Measurements from ENCODE around the gene CMTR1. TPM values are rescaled to one million over a fixed set of nuclear protein-coding genes. Genes with fewer than 3 reads are reported as not detected.

CMTR1 gene
- total RNA-seq, 1 experiment from 2014 or later = 34.8 TPM

DNA sequence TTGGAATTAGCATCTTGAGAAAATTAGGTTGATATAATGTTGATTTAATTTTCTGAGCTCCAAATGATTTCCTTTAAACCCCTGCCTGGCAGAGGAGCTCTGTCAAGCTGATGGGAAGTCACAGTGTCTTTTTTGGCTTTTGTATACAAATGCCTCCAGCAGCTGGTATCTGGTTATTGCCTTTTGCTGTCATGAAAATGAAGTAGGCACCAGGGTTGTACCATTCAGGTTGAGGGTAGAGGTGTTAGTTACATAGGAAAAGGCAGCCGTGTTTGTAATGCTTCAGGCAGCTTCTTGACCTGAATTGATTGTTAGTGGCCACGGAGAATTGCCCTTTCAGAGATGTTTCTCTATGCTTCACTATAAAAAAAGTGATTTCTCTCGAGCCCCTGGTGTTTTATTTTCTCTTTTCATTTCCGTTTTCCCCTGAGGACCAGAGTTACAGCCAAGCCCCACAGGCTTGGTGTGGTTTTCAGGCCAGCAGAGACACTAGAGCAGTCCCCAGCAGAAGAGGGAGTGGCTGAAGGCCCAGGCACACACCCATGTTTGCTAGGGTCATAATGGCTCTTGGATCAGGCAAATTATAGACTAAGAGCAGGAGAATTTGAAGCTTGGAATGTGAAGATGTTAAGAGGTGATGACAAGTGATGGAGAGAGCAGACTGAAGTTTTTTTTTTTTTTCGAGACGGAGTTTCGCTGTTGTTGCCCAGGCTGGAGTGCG is 21.6 kb downstream of the CMTR1 start:
- Histone ChIP-seq H3K27me3 (ENCODE audit: insufficient read depth, low read length) (no peaks in the 10 kb centered on the region), H4K5ac (ENCODE audit: insufficient read length, low read depth, low read length) (no peak overlapping the region), H3K4me2 (ENCODE audit: insufficient read depth, insufficient read length, low read length) (no peak overlapping the region), H3K18ac (ENCODE audit: insufficient read length, low read depth, low read length) (no peak overlapping the region), H4K8ac (replicated peaks; ENCODE audit: insufficient read length, low read depth, low read length) (no peak overlapping the region), H3K23ac (ENCODE audit: insufficient read length, low read depth, low read length) (no peak overlapping the region), H2BK5ac (ENCODE audit: insufficient read length, low read length) (no peak overlapping the region), H3K9ac (ENCODE audit: extremely low read depth, insufficient read length, low read length) (no peak overlapping the region), H3K79me2 (ENCODE audit: insufficient read depth, low read length) (no peaks in the 10 kb centered on the region), H3K4me1 (ENCODE audit: insufficient read depth, low read length) (no peaks in the 10 kb centered on the region), H3K56ac (ENCODE audit: insufficient read length, low read depth, low read length) (no peak overlapping the region), H2AK5ac (ENCODE audit: insufficient read length, low read length) (no peak overlapping the region), H3T11ph (ENCODE audit: low read length) (no peak overlapping the region), H2BK120ac (ENCODE audit: low read depth, low read length, poor library complexity, severe bottlenecking) (no peak overlapping the region), H2AFZ (ENCODE audit: low read length) (no peak overlapping the region), H2BK12ac (ENCODE audit: insufficient read length, low read depth, low read length) (no peak overlapping the region), H3K79me1 (ENCODE audit: insufficient read depth, low read depth, low read length, poor library complexity, severe bottlenecking) (no peaks in the 10 kb centered on the region), H2BK15ac (ENCODE audit: low read depth, low read length) (no peak overlapping the region), H3K14ac (ENCODE audit: insufficient read depth, low read length) (no peak overlapping the region), H3K27ac (ENCODE audit: insufficient read length, low read depth, low read length) (no peak overlapping the region), H3K23me2 (ENCODE audit: insufficient read length, low read depth, low read length, poor library complexity, severe bottlenecking) (no peaks in the 10 kb centered on the region), H4K20me1 (ENCODE audit: control insufficient read depth, insufficient read depth, insufficient read length) (no peaks in the 10 kb centered on the region), H2BK20ac (ENCODE audit: low read depth, low read length, poor library complexity, severe bottlenecking) (no peak overlapping the region), H3K4ac (ENCODE audit: low read depth, low read length) (no peak overlapping the region), H4K91ac (ENCODE audit: insufficient read length, low read depth, low read length) (no peak overlapping the region), H3K9me3 (ENCODE audit: control insufficient read depth, low read depth, low read length) (no peaks in the 10 kb centered on the region)
- H3K4me1 Mint-ChIP-seq = peaks cover 4% of the 10 kb centered on the region in 2 experiments
- TF ChIP-seq, protein P1, sequence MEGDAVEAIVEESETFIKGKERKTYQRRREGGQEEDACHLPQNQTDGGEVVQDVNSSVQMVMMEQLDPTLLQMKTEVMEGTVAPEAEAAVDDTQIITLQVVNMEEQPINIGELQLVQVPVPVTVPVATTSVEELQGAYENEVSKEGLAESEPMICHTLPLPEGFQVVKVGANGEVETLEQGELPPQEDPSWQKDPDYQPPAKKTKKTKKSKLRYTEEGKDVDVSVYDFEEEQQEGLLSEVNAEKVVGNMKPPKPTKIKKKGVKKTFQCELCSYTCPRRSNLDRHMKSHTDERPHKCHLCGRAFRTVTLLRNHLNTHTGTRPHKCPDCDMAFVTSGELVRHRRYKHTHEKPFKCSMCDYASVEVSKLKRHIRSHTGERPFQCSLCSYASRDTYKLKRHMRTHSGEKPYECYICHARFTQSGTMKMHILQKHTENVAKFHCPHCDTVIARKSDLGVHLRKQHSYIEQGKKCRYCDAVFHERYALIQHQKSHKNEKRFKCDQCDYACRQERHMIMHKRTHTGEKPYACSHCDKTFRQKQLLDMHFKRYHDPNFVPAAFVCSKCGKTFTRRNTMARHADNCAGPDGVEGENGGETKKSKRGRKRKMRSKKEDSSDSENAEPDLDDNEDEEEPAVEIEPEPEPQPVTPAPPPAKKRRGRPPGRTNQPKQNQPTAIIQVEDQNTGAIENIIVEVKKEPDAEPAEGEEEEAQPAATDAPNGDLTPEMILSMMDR (conservative IDR thresholded peaks at IDR 0.05) = no peak
- peak overlapping the region in 2 of 3 experiments; percentile 35 to 59; a peak in 1 of 7 replicates for H3K27ac Mint-ChIP-seq
- H3K4me3 Mint-ChIP-seq = no peak overlapping the region
- H3K27me3 Mint-ChIP-seq (ENCODE audit: low read depth) = no peaks in the 10 kb centered on the region
- no peak for DNase-seq
- no CpG with 5 or more reads among the region's 8 CpGs for WGBS (ENCODE audit: extremely low coverage, insufficient read length, low lambda C conversion rate)
- H3K9me3 Mint-ChIP-seq = no peaks in the 10 kb centered on the region
- H3K36me3 Mint-ChIP-seq (ENCODE audit: insufficient read depth in 1 of 3, low read depth in 3 of 3) = peaks cover 18 to 75% (median 62%) of the 10 kb centered on the region in 3 experiments; a peak in 6 of 7 replicates

Measured in H9 (cell line).